GM23338 (cell line): Measurements from ENCODE around the gene UCP3. TPM values are rescaled to one million over a fixed set of nuclear protein-coding genes. Genes with fewer than 3 reads are reported as not detected.

ENCODE experiments used
- ATAC-seq: fragments of 200-7000 bp; cut with Tn5 transposase; 3 replicates; pipeline ENCODE4 v1.9.1; 2020
- DNase-seq: peaks from one replicate; pipeline ENCODE4 v3.0.0-alpha.2; 2015; ENCODE audit warnings: low spot score
- H2AFZ ChIP-seq: fragments of 200-600 bp; sonication (generic); 2 replicates; pipeline ENCODE4 v1.8.0; 2016; ENCODE audit warnings: antibody characterized with exemption, mild to moderate bottlenecking, moderate library complexity
- H3F3A ChIP-seq: fragments of 200-600 bp; sonication (generic); replicated peaks from 2 replicates; pipeline ENCODE4 v1.8.0; 2017; ENCODE audit warnings: antibody characterized with exemption, mixed run types, low read depth
- H3K27ac ChIP-seq: fragments of 200-600 bp; sonication (generic); 2 replicates; pipeline ENCODE4 v1.6.1; 2016; ENCODE audit warnings: low read depth
- H3K27me3 ChIP-seq: fragments of 200-600 bp; sonication (generic); 2 replicates; pipeline ENCODE4 v1.8.0; 2016; ENCODE audit warnings: mild to moderate bottlenecking, mixed run types, moderate library complexity; ENCODE audit not compliant: insufficient read depth
- H3K36me3 ChIP-seq: fragments of 200-600 bp; sonication (generic); 2 replicates; pipeline ENCODE4 v1.8.0; 2016; ENCODE audit warnings: mild to moderate bottlenecking; ENCODE audit not compliant: insufficient read depth
- H3K4me1 ChIP-seq: fragments of 200-600 bp; sonication (generic); 2 replicates; pipeline ENCODE4 v1.8.0; 2016; ENCODE audit warnings: mild to moderate bottlenecking, moderate library complexity; ENCODE audit not compliant: insufficient read depth
- H3K4me2 ChIP-seq: fragments of 200-600 bp; sonication (generic); 2 replicates; pipeline ENCODE4 v1.7.1; 2017; ENCODE audit warnings: mixed run types
- H3K4me3 ChIP-seq: fragments of 200-600 bp; sonication (generic); 2 replicates; pipeline ENCODE4 v1.6.1; 2016; ENCODE audit warnings: mixed run types
- H3K79me2 ChIP-seq: fragments of 200-600 bp; sonication (generic); replicated peaks from 2 replicates; pipeline ENCODE4 v1.8.0; 2017; ENCODE audit warnings: mild to moderate bottlenecking; ENCODE audit not compliant: insufficient read depth
- H3K9me2 ChIP-seq: fragments of 200-600 bp; sonication (generic); 2 replicates; pipeline ENCODE4 v1.8.0; 2017; ENCODE audit not compliant: insufficient read depth
- H4K20me1 ChIP-seq: fragments of 200-600 bp; sonication (generic); replicated peaks from 2 replicates; pipeline ENCODE4 v1.8.0; 2017; ENCODE audit warnings: mild to moderate bottlenecking; ENCODE audit not compliant: insufficient read depth
- H3K27ac Mint-ChIP-seq: 2 replicates; pipeline ENCODE4 v1.8.0; 2020; ENCODE audit warnings: inconsistent platforms, mild to moderate bottlenecking, moderate library complexity, mixed read lengths
- H3K27me3 Mint-ChIP-seq: 3 replicates; pipeline ENCODE4 v1.8.0; 2022; ENCODE audit warnings: low read depth, mild to moderate bottlenecking, moderate library complexity, mixed read lengths, inconsistent platforms; ENCODE audit not compliant: insufficient read depth, poor library complexity
- H3K36me3 Mint-ChIP-seq: 3 replicates; pipeline ENCODE4 v1.8.0; 2021; ENCODE audit warnings: low read depth, mild to moderate bottlenecking, inconsistent platforms, moderate library complexity, mixed read lengths
- H3K4me1 Mint-ChIP-seq: 3 replicates; pipeline ENCODE4 v1.8.0; 2020; ENCODE audit warnings: mild to moderate bottlenecking, inconsistent platforms, mixed read lengths
- H3K4me3 Mint-ChIP-seq: 3 replicates; pipeline ENCODE4 v1.8.0; 2021; ENCODE audit warnings: moderate library complexity, mild to moderate bottlenecking, inconsistent platforms, mixed read lengths
- H3K9me3 Mint-ChIP-seq: 3 replicates; pipeline ENCODE4 v1.8.0; 2020; ENCODE audit warnings: moderate library complexity, mild to moderate bottlenecking, inconsistent platforms, mixed read lengths
- CREB1 ChIP-seq: fragments of 250-450 bp; sonication (Bioruptor Pico); IDR thresholded peaks from 2 replicates; pipeline ENCODE4 v1.5.0; 2020; ENCODE audit warnings: low read depth, mild to moderate bottlenecking, moderate library complexity
- CTCF ChIP-seq, 2 experiments: fragments of 200-600 bp in 1 of 2; sonication (generic) in 1 of 2; conservative IDR thresholded peaks; 2 replicates each; pipeline versions ENCODE4 v1.5.1 to v1.6.1; 2016 to 2017; ENCODE audit warnings: antibody characterized with exemption in 2 of 2, low read depth in 2 of 2, mild to moderate bottlenecking in 2 of 2, moderate library complexity in 1 of 2
- ETS1 ChIP-seq: IDR thresholded peaks from 2 replicates; pipeline ENCODE4 v1.6.1; 2016; ENCODE audit warnings: antibody characterized with exemption
- EZH2 ChIP-seq: fragments of 200-600 bp; sonication (generic); IDR thresholded peaks from one replicate; pipeline ENCODE4 v1.8.0; 2017; ENCODE audit warnings: antibody characterized with exemption, mild to moderate bottlenecking, low read depth; ENCODE audit not compliant: unreplicated experiment
- EZH2phosphoT487 ChIP-seq: fragments of 200-600 bp; sonication (generic); IDR thresholded peaks from one replicate; pipeline ENCODE4 v1.8.1; 2018; ENCODE audit warnings: antibody characterized with exemption; ENCODE audit not compliant: unreplicated experiment
- JUNB ChIP-seq: IDR thresholded peaks from one replicate; pipeline ENCODE4 v1.6.1; 2016; ENCODE audit warnings: antibody characterized with exemption; ENCODE audit not compliant: unreplicated experiment
- NANOG ChIP-seq: IDR thresholded peaks from 2 replicates; pipeline ENCODE4 v1.6.1; 2016; ENCODE audit warnings: antibody characterized with exemption, borderline replicate concordance
- POLR2AphosphoS5 ChIP-seq: IDR thresholded peaks from 2 replicates; pipeline ENCODE4 v1.6.1; 2016; ENCODE audit warnings: antibody characterized with exemption, low read depth
- REST ChIP-seq: IDR thresholded peaks from one replicate; pipeline ENCODE4 v1.6.1; 2018; ENCODE audit warnings: antibody characterized with exemption; ENCODE audit not compliant: unreplicated experiment
- STAT1 ChIP-seq: IDR thresholded peaks from one replicate; pipeline ENCODE4 v1.6.1; 2016; ENCODE audit warnings: antibody characterized with exemption; ENCODE audit not compliant: unreplicated experiment
- ZNF114 ChIP-seq: fragments of 250-450 bp; sonication (Bioruptor Pico); IDR thresholded peaks from 2 replicates; pipeline ENCODE4 v1.5.0; 2020; ENCODE audit warnings: mild to moderate bottlenecking, moderate library complexity
- ZNF331 ChIP-seq: fragments of 250-450 bp; sonication (Bioruptor Pico); IDR thresholded peaks from 2 replicates; pipeline ENCODE4 v1.5.0; 2020; ENCODE audit warnings: low read depth, mild to moderate bottlenecking, moderate library complexity
- ZNF462 ChIP-seq: fragments of 250-450 bp; sonication (Bioruptor Pico); IDR thresholded peaks from 2 replicates; pipeline ENCODE4 v1.5.0; 2020; ENCODE audit warnings: mild to moderate bottlenecking, moderate library complexity
- polyA plus RNA-seq: library from polyadenylated mRNA; unstranded; fragments of >200 nt; fragmentation: Nextera tagmentation; extraction: Ambion mirVana; gene quantifications from 2 replicates; pipeline ENCODE4 v1.2.1, GENCODE V29; 2016
- total RNA-seq: library from RNA; depleted of rRNA; stranded (reverse); fragments of >200 nt; shearing (Covaris generic); gene quantifications from 2 replicates; pipeline ENCODE4 v1.2.3, GENCODE V29; 2014

The UCP3 gene
- total and polyA plus RNA-seq, 2 experiments from 2014 or later: 0.21 to 0.40 TPM

- Mint-ChIP-seq H3K36me3 (peaks cover 78% of the 10 kb centered on the region), H3K4me1 (peaks cover 29% of the 10 kb centered on the region), H3K27ac (no peak overlapping the region), H3K4me3 (no peak overlapping the region), H3K9me3 (no peaks in the 10 kb centered on the region; the same call in 1 of the 3 replicates), H3K27me3 (peaks cover 26% of the 10 kb centered on the region)
- DNase-seq (no peak), ATAC-seq (no peak)
- Histone ChIP-seq H3K4me3 (no peak overlapping the region), H2AFZ (no peak overlapping the region), H3K79me2 (peaks cover 14% of the 10 kb centered on the region), H3F3A (peaks cover 2% of the 10 kb centered on the region; the same call in 1 of the 2 replicates), H3K27ac (no peak overlapping the region), H4K20me1 (peaks cover 13% of the 10 kb centered on the region), H3K9me2 (no peaks in the 10 kb centered on the region), H3K4me1 (peaks cover 25% of the 10 kb centered on the region), H3K36me3 (peaks cover 32% of the 10 kb centered on the region), H3K4me2 (no peak overlapping the region), H3K27me3 (no peaks in the 10 kb centered on the region)
- no peak for TF ChIP-seq NANOG
- no peak for TF ChIP-seq EZH2
- no peak for TF ChIP-seq REST
- TF ChIP-seq EZH2phosphoT487: no peak
- no peak for TF ChIP-seq STAT1
- no peak for TF ChIP-seq POLR2AphosphoS5
- TF ChIP-seq JUNB: no peak
- TF ChIP-seq ZNF114 (CRISPR knock-in tag): no peak
- no peak for TF ChIP-seq ZNF331 (CRISPR knock-in tag)
- TF ChIP-seq CTCF (conservative IDR thresholded peaks at IDR 0.05; ENCODE audit: low read depth in 2 of 2): no peak
- TF ChIP-seq ETS1: no peak
- TF ChIP-seq CREB1: no peak
- TF ChIP-seq ZNF462 (CRISPR knock-in tag): no peak
These were observed 30.3 kb downstream of the UCP3 start for GRCh38 chr11:73978576-73979086.
